WTC11 (cell line): ENCODE results near the gene EP400. TPM values are rescaled to one million over a fixed set of nuclear protein-coding genes. Genes with fewer than 3 reads are reported as not detected.
"Not testable (repeated sequence)": the region's sequence is repeated elsewhere in the genome, so short reads cannot be mapped to it uniquely, and the experiment has no call there.

Experiments
- ATAC-seq: fragments of 200-7000 bp; cut with Tn5 transposase; 2 replicates; pipeline ENCODE4 v1.10.0; 2021; ENCODE audit warnings: mild to moderate bottlenecking, moderate library complexity
- CTCF ChIA-PET: fragments of 300-600 bp; sonication (Branson Sonifier 250); formaldehyde crosslinking; loops from one replicate; lab custom pipeline; 2021; ENCODE audit warnings: antibody characterized with exemption; lab: Charles Lee
- POLR2A ChIA-PET: fragments of 350-600 bp; sonication (Branson Sonifier 250); formaldehyde crosslinking; loops from one replicate; lab custom pipeline; 2021; ENCODE audit warnings: antibody characterized with exemption; lab: Charles Lee
- DNase-seq: peaks from one replicate; pipeline ENCODE4 v3.0.0; 2021; ENCODE audit warnings: low spot score
- H3K27ac Mint-ChIP-seq: 2 replicates; pipeline ENCODE4 v1.8.0; 2021; ENCODE audit warnings: mixed read lengths
- H3K27me3 Mint-ChIP-seq: 2 replicates; pipeline ENCODE4 v1.8.0; 2021; ENCODE audit warnings: low read depth, mild to moderate bottlenecking, moderate library complexity, mixed read lengths
- H3K36me3 Mint-ChIP-seq: 2 replicates; pipeline ENCODE4 v1.8.0; 2021; ENCODE audit warnings: mixed read lengths
- H3K4me1 Mint-ChIP-seq: 2 replicates; pipeline ENCODE4 v1.8.0; 2022; ENCODE audit warnings: mixed read lengths
- H3K4me3 Mint-ChIP-seq: 2 replicates; pipeline ENCODE4 v1.8.0; 2021; ENCODE audit warnings: mild to moderate bottlenecking, moderate library complexity, mixed read lengths
- H3K9me3 Mint-ChIP-seq: 2 replicates; pipeline ENCODE4 v1.8.0; 2021; ENCODE audit warnings: mixed read lengths
- AFF4 ChIP-seq: sonication (generic); formaldehyde crosslinking; IDR thresholded peaks from 2 replicates; pipeline ENCODE4 v1.8.1; 2023; ENCODE audit warnings: mild to moderate bottlenecking, missing genetic modification reagents, borderline replicate concordance
- CTCF ChIP-seq: fragments of 200-600 bp; IDR thresholded peaks from 2 replicates; pipeline ENCODE4 v1.8.0; 2022; ENCODE audit warnings: antibody characterized with exemption
- FOXP1 ChIP-seq: sonication (generic); formaldehyde crosslinking; IDR thresholded peaks from 2 replicates; pipeline ENCODE4 v1.8.0; 2022; ENCODE audit warnings: missing genetic modification reagents, mild to moderate bottlenecking, moderate library complexity, borderline replicate concordance
- FOXP4 ChIP-seq: sonication (generic); formaldehyde crosslinking; IDR thresholded peaks from 2 replicates; pipeline ENCODE4 v1.8.0; 2022; ENCODE audit warnings: mild to moderate bottlenecking, missing genetic modification reagents
- GTF2I ChIP-seq: fragments of 250-450 bp; sonication (Bioruptor Pico); conservative IDR thresholded peaks from 2 replicates; pipeline ENCODE4 v1.4.0; 2021; ENCODE audit warnings: mild to moderate bottlenecking
- IRF1 ChIP-seq: sonication (generic); formaldehyde crosslinking; IDR thresholded peaks from 2 replicates; pipeline ENCODE4 v1.8.0; 2023; ENCODE audit warnings: missing genetic modification reagents
- NR3C1 ChIP-seq: sonication (generic); formaldehyde crosslinking; conservative IDR thresholded peaks from 2 replicates; pipeline ENCODE4 v1.8.1; 2023; ENCODE audit warnings: low read depth, mild to moderate bottlenecking, missing genetic modification reagents
- PRDM15 ChIP-seq: sonication (generic); formaldehyde crosslinking; IDR thresholded peaks from 2 replicates; pipeline ENCODE4 v1.8.0; 2022; ENCODE audit warnings: missing genetic modification reagents
- SMAD3 ChIP-seq: sonication (generic); formaldehyde crosslinking; IDR thresholded peaks from 2 replicates; pipeline ENCODE4 v1.8.0; 2022; ENCODE audit warnings: missing genetic modification reagents, mild to moderate bottlenecking, borderline replicate concordance
- TP53 ChIP-seq: sonication (generic); formaldehyde crosslinking; IDR thresholded peaks from 2 replicates; pipeline ENCODE4 v1.8.1; 2023; ENCODE audit warnings: mild to moderate bottlenecking, missing genetic modification reagents
- ZNF423 ChIP-seq: fragments of 250-450 bp; sonication (Bioruptor Pico); IDR thresholded peaks from 2 replicates; pipeline ENCODE4 v2.1.2; 2022; ENCODE audit warnings: mild to moderate bottlenecking, moderate library complexity
- ZNF512 ChIP-seq: sonication (generic); formaldehyde crosslinking; IDR thresholded peaks from 2 replicates; pipeline ENCODE4 v1.8.1; 2022; ENCODE audit warnings: missing genetic modification reagents, borderline replicate concordance
- ZSCAN18 ChIP-seq: fragments of 250-450 bp; sonication (Bioruptor Pico); IDR thresholded peaks from 2 replicates; pipeline ENCODE4 v2.1.2; 2022; ENCODE audit warnings: mild to moderate bottlenecking, moderate library complexity
- total RNA-seq: library from RNA; stranded (reverse); gene quantifications from 3 replicates; pipeline ENCODE4 v1.2.3, GENCODE V29; 2021

The EP400 gene
- total RNA-seq, 1 experiment from 2014 or later: 75.8 TPM

GRCh38 chr12:132049876-132050275 lies 100.1 kb downstream of the EP400 start (continued):
- TF ChIP-seq ZNF512 (no peak), ZNF423 (CRISPR knock-in tag) (no peak), SMAD3 (CRISPR knock-in tag) (no peak)

GRCh38 chr12:132051718-132052117 lies 102.0 kb downstream of the EP400 start:
- TF ChIP-seq CTCF: peak; percentile 55
- ATAC-seq, H3K27ac Mint-ChIP-seq, POLR2A ChIA-PET, H3K27me3 Mint-ChIP-seq, CTCF ChIA-PET, H3K4me3 Mint-ChIP-seq: not testable (repeated sequence)
- peak; percentile 72 for DNase-seq
- Mint-ChIP-seq H3K36me3 (peaks cover 86% of the 10 kb centered on the region), H3K4me1 (peaks cover 23% of the 10 kb centered on the region), H3K9me3 (peaks cover 17% of the 10 kb centered on the region)

- Mint-ChIP-seq H3K4me1 (peaks cover 16% of the 10 kb centered on the region), H3K9me3 (peaks cover 17% of the 10 kb centered on the region), H3K27me3 (no peaks in the 10 kb centered on the region), H3K36me3 (peaks cover 83% of the 10 kb centered on the region), H3K4me3 (no peak overlapping the region), H3K27ac (peak overlapping the region; percentile 32; the same call in 1 of the 2 replicates)
- CTCF ChIA-PET: no interaction called here
- DNase-seq: no peak
- POLR2A ChIA-PET: no interaction called here
- ATAC-seq: no peak
- TF ChIP-seq AFF4 (CRISPR knock-in tag) (no peak), IRF1 (no peak), GTF2I (CRISPR knock-in tag) (no peak), ZSCAN18 (CRISPR knock-in tag) (no peak), NR3C1 (CRISPR knock-in tag) (no peak), TP53 (CRISPR knock-in tag) (no peak), PRDM15 (no peak), FOXP1 (no peak), FOXP4 (CRISPR knock-in tag) (no peak)
Measured at GRCh38 chr12:132052196-132052932, 102.6 kb downstream of the EP400 start.
